A549 (cell line): Measurements from ENCODE around the gene TP53I11.

Source experiments
- CTCF ChIP-seq: fragments of >200 bp; sonication (Bioruptor Twin); formaldehyde crosslinking; IDR thresholded peaks from 3 replicates; pipeline ENCODE4 v1.5.1; 2016
- HOXA7 ChIP-seq: fragments of 250-450 bp; sonication (Bioruptor Pico); IDR thresholded peaks from 2 replicates; pipeline ENCODE4 v1.5.0; 2020; ENCODE audit warnings: mild to moderate bottlenecking, moderate library complexity
- TF ChIP-seq, protein P1 (sequence below): fragments of >200 bp; sonication (Bioruptor Twin); formaldehyde crosslinking; IDR thresholded peaks from 3 replicates; pipeline ENCODE4 v1.6.1; 2016

DNA sequence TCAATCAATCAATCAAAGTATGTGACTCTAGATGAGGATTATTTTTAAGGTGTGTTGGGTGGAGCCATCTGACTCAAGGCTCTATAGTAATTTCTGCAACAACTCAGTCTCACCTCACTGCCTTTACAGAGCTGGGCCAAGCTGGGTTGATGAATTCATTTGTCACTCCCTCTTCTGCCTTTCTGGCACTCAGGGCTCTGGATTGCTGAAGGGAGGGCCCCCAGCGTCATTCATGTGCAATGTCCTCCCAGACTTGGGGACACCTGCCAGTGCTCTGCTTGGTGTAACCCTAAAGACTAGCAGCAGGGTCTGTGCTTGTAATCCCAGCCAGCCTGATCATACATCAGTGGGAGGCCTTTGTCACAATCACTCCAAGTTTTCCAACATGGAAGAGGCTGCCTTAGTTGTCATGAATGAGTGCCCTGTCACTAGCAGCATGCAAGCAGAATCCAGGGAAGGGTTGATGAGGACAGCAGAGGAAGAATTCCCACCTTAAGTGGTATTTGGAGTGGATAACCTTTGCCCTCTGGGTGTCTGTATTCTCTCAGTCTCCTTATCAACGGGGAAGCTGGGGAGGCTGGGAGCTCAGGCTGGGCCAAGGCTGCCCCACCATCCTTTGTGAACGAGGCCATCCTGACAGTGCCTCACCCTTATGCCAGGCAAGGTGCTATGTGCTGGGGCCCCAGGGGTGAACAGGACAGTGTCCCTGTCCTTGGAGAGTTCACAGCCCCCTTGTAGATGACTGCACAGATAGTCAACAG is 2.0 kb upstream of the TP53I11 start:
- TF ChIP-seq, protein P1, sequence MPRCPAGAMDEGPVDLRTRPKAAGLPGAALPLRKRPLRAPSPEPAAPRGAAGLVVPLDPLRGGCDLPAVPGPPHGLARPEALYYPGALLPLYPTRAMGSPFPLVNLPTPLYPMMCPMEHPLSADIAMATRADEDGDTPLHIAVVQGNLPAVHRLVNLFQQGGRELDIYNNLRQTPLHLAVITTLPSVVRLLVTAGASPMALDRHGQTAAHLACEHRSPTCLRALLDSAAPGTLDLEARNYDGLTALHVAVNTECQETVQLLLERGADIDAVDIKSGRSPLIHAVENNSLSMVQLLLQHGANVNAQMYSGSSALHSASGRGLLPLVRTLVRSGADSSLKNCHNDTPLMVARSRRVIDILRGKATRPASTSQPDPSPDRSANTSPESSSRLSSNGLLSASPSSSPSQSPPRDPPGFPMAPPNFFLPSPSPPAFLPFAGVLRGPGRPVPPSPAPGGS = no peak
- no peak for TF ChIP-seq CTCF
- TF ChIP-seq HOXA7 (CRISPR knock-in tag) = no peak
